ENCODE measurements around the gene STK33. TPM values are rescaled to one million over a fixed set of nuclear protein-coding genes. Genes with fewer than 3 reads are reported as not detected.

The STK33 gene
- total RNA-seq, 1 experiment from 2014 or later: 0.21 TPM

DNA sequence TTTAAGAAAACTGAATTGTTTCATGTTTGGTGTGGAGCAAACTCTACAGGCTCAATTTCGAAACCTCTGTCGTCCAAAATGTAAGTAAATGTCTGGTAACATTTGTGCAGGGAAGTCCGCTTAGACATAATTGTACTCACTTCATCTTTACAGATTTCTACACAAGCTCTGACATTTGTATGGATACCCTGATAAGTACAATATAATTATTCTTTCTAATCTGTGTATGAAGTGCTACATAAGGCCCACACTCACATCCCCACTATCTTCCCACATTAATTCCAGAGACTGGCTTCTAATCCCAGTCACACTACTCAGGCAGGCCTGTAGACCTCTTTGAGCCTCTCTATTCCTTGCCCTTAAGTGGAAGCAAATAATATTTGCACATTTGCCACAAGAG is 201.1 kb downstream of the STK33 start:
- Histone ChIP-seq H3K9me3 (replicated peaks) (no peaks in the 10 kb centered on the region), H3K27me3 (replicated peaks) (no peaks in the 10 kb centered on the region), H3K4me1 (replicated peaks) (no peaks in the 10 kb centered on the region), H3K27ac (no peak overlapping the region), H3K36me3 (no peaks in the 10 kb centered on the region), H3K4me3 (no peak overlapping the region)
- no peak for DNase-seq (ENCODE audit: low read depth in 1 of 2, low spot score in 2 of 2)

DNA sequence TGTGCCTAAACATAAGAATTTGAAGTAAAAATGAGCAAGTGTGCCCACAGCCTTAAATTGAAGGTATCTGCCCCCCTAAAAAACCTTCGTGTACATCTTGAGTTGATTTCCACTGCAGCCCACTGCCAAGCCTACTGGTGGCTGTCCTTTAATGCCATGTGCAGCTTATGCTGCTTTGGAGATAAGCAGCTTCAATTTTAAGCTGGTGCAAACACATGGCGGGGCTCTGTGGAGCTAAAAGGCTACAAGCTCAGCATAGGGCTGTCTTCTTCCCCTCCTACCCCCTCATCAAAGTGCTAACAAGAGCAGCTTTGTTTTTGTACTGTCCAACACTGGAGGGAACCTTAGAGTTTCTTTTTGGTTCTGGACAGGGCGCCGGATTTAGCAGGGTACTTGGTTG is 201.9 kb downstream of the STK33 start:
- Histone ChIP-seq H3K4me1 (replicated peaks) (no peaks in the 10 kb centered on the region), H3K27ac (no peak overlapping the region)

DNA sequence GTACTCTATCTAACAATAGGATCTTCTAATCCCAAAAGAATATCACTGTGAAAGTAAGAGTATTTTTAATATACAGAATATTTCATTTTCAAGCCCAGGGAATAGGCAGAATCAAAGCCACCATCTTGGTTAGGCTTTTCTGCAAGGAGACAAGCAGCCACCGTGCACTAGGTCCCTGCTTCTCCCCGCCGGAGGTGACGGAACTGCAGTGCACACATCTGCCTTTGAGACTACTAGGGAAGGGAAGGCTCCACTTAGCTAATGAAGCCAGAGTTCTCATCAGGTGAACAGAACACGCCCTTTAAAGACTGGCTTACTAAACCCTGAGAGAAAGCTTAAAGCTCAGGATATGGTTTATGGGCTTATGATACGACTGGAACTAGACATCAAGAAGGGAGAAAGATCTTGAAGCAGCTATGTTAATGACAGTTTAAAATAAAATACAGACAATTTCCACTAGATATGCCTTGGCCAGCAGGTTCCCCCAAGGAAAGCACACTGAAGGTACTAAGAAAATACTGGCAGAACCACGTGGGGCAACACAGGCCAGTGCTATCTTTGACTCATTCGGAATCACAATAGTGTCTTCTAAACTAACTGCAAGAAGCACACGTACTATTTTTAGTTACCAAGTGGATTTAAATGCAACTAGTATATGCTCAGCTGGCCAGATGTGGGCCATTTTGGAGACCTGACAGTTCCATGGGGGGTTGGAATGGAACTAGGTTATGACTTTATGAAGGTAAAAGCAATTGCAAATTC is 203.0 kb downstream of the STK33 start:
- Histone ChIP-seq H3K4me3 (no peak overlapping the region), H3K27ac (no peak overlapping the region), H3K9me3 (replicated peaks) (no peaks in the 10 kb centered on the region), H3K27me3 (replicated peaks) (no peaks in the 10 kb centered on the region), H3K36me3 (no peaks in the 10 kb centered on the region), H3K4me1 (replicated peaks) (no peaks in the 10 kb centered on the region)
- DNase-seq (ENCODE audit: low read depth in 1 of 2, low spot score in 2 of 2): no peak

More for the DNA sequence above, 201.9 kb downstream of the STK33 start:
- no peak overlapping the region for H3K4me3 ChIP-seq
- no peak for DNase-seq (ENCODE audit: low read depth in 1 of 2, low spot score in 2 of 2)
- no peaks in the 10 kb centered on the region for H3K36me3 ChIP-seq
- H3K9me3 ChIP-seq (replicated peaks): no peaks in the 10 kb centered on the region
- no peaks in the 10 kb centered on the region for H3K27me3 ChIP-seq (replicated peaks)

DNA sequence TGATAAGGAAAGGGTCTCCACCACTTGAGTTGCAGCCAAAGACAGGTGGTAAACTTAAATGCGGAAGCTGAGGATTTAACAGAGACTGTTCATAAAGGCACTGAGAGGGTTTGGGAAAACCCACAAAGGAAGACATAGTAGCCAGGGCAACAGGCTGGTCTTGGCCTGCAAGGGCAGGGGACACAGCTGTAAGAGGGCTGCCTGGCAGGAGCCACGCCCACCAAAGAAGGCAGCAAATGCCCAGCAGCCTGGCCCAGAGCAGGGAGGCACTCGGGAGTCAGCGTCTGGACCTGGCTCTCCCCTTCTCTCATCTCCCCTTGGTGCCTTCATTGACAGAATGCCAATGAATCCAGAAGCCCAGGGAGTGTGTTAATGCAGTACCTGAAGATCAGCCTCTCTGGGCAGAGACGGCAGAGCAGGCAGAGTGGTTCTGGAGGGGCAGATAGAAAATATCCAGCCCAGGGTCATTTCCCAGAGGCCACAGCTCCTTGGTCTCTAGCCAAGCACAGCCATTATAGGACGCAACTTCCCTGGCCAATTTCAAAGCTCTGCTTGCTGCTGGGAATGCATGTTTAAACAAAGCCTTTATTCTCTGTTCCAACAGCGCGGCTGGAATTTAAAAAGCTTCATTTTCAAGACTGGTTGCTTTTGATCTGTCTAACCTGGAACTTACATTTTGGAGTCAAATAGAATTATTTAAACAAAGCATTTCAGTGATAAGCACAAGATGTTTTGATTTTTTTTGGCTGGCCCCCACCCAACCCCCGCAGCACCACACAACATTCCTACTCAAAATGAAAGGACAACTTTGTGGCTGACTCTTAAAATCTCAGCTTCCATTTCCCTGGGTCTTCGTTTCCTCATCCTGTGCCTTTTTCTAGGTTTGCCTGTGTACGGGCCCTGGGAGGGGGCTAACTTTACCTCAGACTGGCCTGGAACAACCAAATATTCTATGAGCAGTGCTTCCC is 204.7 kb downstream of the STK33 start:
- no peak for DNase-seq (ENCODE audit: low read depth in 1 of 2, low spot score in 2 of 2)
- Histone ChIP-seq H3K4me3 (no peak overlapping the region), H3K9me3 (replicated peaks) (no peaks in the 10 kb centered on the region)

DNA sequence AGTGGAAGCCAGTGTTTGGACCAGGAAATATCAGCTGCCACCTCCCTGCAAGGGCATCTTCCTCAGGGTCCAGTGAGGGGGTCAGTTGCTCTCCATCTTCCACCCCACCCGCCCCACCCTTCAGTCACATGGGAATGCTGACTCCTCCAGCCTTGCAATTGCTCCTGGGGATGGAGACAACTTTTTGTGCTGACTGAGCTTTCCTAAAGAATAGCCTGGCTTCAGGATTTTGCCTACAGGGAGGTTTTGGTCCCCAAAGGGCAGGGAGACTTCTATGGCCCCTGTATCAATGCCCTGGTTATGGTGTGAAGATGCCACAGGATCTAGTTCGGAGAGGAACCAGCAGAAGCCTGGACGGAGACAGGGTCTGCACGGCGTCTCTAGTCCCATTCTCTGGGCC is 206.3 kb downstream of the STK33 start:
- H3K4me3 ChIP-seq: no peak overlapping the region
- H3K4me1 ChIP-seq (replicated peaks): no peaks in the 10 kb centered on the region
- DNase-seq (ENCODE audit: low read depth in 1 of 2, low spot score in 2 of 2): no peak
- H3K27ac ChIP-seq: no peak overlapping the region
- H3K27me3 ChIP-seq (replicated peaks): no peaks in the 10 kb centered on the region
- H3K9me3 ChIP-seq (replicated peaks): no peaks in the 10 kb centered on the region
- no peaks in the 10 kb centered on the region for H3K36me3 ChIP-seq

More for the DNA sequence above, 204.7 kb downstream of the STK33 start:
- Histone ChIP-seq H3K27ac (no peak overlapping the region), H3K36me3 (no peaks in the 10 kb centered on the region), H3K4me1 (replicated peaks) (no peaks in the 10 kb centered on the region), H3K27me3 (replicated peaks) (no peaks in the 10 kb centered on the region)

DNA sequence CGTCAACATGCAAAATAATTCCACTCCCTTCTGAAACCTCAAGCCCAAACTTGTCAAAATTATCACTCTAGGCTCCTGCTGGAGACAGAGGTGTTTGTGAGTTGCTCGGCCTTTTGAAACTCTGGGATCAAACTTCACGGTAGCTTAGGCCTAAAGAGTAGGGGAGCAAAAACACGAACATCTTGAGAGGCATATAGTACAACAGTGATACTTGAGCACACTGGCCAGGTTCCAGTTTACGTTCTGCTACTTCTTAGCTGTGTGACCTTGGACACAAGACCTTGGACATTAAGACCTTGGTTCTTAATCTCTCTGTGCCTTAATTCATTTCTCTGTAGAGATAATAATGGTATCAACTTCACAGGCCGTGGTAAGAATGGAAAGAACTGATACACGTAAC is 206.9 kb downstream of the STK33 start:
- Histone ChIP-seq H3K4me1 (replicated peaks) (no peaks in the 10 kb centered on the region), H3K27ac (no peak overlapping the region), H3K27me3 (replicated peaks) (no peaks in the 10 kb centered on the region), H3K9me3 (replicated peaks) (no peaks in the 10 kb centered on the region), H3K4me3 (no peak overlapping the region), H3K36me3 (no peaks in the 10 kb centered on the region)
- DNase-seq (ENCODE audit: low read depth in 1 of 2, low spot score in 2 of 2): no peak

- Histone ChIP-seq H3K9me3 (replicated peaks) (no peaks in the 10 kb centered on the region), H3K27me3 (replicated peaks) (no peaks in the 10 kb centered on the region), H3K36me3 (no peaks in the 10 kb centered on the region), H3K27ac (no peak overlapping the region), H3K4me3 (no peak overlapping the region), H3K4me1 (replicated peaks) (no peaks in the 10 kb centered on the region)
- DNase-seq (ENCODE audit: low read depth in 1 of 2, low spot score in 2 of 2): no peak
Observed at GRCh38 chr11:8386134-8386864, 207.7 kb downstream of the STK33 start.

GRCh38 chr11:8384199-8384821 is 209.7 kb downstream of the STK33 start:
- no peaks in the 10 kb centered on the region for H3K27me3 ChIP-seq (replicated peaks)
- no peak overlapping the region for H3K4me3 ChIP-seq
- peak in 1 of 2 experiments; percentile 4 for DNase-seq (ENCODE audit: low read depth in 1 of 2, low spot score in 2 of 2)
- no peaks in the 10 kb centered on the region for H3K36me3 ChIP-seq
- H3K9me3 ChIP-seq (replicated peaks): no peaks in the 10 kb centered on the region
- H3K4me1 ChIP-seq (replicated peaks): no peaks in the 10 kb centered on the region
- no peak overlapping the region for H3K27ac ChIP-seq

DNA sequence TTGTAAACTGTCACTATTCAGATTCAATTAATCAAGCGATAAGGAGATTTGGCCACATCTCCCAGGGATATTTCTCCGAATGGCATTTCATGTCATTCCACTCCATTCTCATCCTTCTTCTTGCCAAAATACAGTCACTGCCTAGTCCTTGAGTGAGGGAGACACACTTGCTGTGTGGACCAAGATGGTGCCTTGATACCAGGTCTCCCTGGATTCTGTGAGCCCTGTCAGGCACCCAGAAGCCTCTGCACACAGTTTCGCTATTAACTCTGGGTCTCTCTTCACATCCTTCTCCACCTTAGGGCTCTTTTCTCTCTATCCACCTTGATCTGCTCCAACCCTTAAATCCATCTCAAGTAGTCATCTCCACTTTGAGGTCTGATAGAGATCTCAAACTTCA is 210.4 kb downstream of the STK33 start:
- no peaks in the 10 kb centered on the region for H3K9me3 ChIP-seq (replicated peaks)
- no peak for DNase-seq (ENCODE audit: low read depth in 1 of 2, low spot score in 2 of 2)
- H3K27me3 ChIP-seq (replicated peaks): no peaks in the 10 kb centered on the region
- no peak overlapping the region for H3K4me3 ChIP-seq
- H3K36me3 ChIP-seq: no peaks in the 10 kb centered on the region
- H3K27ac ChIP-seq: no peak overlapping the region
- no peaks in the 10 kb centered on the region for H3K4me1 ChIP-seq (replicated peaks)

DNA sequence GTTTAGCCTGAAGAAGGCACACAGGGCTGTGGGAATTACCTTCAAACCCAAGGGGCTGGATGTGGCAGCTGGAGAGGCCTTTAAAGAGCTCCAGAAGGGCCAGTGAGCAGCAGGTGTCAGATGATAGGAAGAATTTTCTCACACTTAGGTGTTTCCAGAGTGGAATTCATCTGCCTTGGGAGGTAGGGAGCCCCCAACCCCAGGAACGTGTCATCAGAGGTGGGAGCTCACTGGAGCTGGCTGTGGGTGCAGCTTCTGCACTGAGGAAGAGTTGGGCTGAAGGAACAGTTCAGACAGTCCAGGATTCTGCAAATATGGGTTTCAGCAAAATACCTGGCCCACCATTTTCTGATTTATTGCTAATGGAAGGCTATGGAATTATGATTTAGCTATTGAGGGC is 210.8 kb downstream of the STK33 start:
- Histone ChIP-seq H3K9me3 (replicated peaks) (no peaks in the 10 kb centered on the region), H3K36me3 (no peaks in the 10 kb centered on the region), H3K4me1 (replicated peaks) (no peaks in the 10 kb centered on the region), H3K27me3 (replicated peaks) (no peaks in the 10 kb centered on the region), H3K27ac (no peak overlapping the region), H3K4me3 (no peak overlapping the region)
- no peak for DNase-seq (ENCODE audit: low read depth in 1 of 2, low spot score in 2 of 2)

DNA sequence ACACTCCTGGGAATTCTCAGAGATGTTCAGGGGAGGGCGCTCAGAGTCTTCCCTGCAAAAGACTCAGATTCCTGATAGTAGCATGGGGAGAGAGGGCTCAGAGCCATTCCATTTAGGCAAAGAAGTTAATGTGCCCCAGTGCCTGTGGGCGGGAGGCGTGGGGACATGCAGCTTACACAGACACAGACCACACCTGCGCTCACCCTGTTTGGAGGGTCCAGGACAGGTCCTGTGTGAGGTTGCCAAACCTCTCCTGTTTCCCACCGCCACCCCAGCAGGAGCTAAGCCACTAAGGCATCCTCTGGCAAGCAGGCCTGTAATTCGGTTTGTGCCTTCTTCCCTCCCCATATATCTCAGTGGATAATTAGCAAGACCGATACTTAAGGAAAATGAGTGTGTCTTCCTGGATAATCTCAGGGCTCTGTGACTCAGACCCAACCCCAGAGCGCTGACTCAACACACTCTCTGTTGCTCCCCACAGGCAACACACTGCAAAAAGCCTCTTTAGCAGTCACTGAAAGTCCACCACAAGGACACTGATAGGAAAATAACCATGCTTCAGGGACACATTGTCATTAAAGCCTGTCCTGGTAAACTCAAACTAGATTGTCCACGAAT is 211.5 kb downstream of the STK33 start:
- DNase-seq (ENCODE audit: low read depth in 1 of 2, low spot score in 2 of 2): no peak
- H3K9me3 ChIP-seq (replicated peaks): no peaks in the 10 kb centered on the region
- H3K27ac ChIP-seq: no peak overlapping the region
- no peak overlapping the region for H3K4me3 ChIP-seq
- no peaks in the 10 kb centered on the region for H3K4me1 ChIP-seq (replicated peaks)
- no peaks in the 10 kb centered on the region for H3K36me3 ChIP-seq
- H3K27me3 ChIP-seq (replicated peaks): no peaks in the 10 kb centered on the region

GRCh38 chr11:8381871-8382396 is 212.1 kb downstream of the STK33 start:
- H3K4me3 ChIP-seq: no peak overlapping the region
- no peaks in the 10 kb centered on the region for H3K9me3 ChIP-seq (replicated peaks)
- H3K27ac ChIP-seq: no peak overlapping the region
- no peaks in the 10 kb centered on the region for H3K4me1 ChIP-seq (replicated peaks)
- H3K36me3 ChIP-seq: no peaks in the 10 kb centered on the region
- H3K27me3 ChIP-seq (replicated peaks): no peaks in the 10 kb centered on the region
- DNase-seq (ENCODE audit: low read depth in 1 of 2, low spot score in 2 of 2): no peak

DNA sequence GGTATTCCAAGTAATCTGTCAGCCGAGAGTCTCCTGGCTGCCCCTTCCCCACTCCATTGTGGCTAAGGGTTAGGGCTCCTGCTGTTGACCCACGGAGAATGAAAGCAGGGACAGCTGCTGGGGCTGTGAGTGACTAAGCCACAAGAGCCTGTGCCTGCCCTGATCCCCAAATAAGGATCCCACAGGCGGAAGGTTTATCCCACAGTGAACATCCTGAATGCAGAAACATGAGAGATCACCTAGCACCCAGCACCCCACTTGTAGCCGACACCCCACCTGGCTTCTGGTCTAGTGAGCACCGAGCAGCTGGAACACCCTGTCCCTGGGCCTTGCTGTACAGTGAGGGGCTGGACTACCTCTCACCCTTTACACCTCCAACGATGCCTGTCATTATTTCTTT is 212.7 kb downstream of the STK33 start:
- no peak for DNase-seq (ENCODE audit: low read depth in 1 of 2, low spot score in 2 of 2)

More for the DNA sequence above, 212.7 kb downstream of the STK33 start:
- Histone ChIP-seq H3K36me3 (no peaks in the 10 kb centered on the region), H3K4me1 (replicated peaks) (no peaks in the 10 kb centered on the region), H3K4me3 (no peak overlapping the region), H3K27me3 (replicated peaks) (no peaks in the 10 kb centered on the region), H3K9me3 (replicated peaks) (no peaks in the 10 kb centered on the region), H3K27ac (no peak overlapping the region)

Data from SJSA1 (cell line).